Measurements from ENCODE around the gene KRT72.

Gene KRT72

GRCh38 chr12:52600941-52601481, at the start of gene KRT72:
KRT72 (minus strand) TSS chr12:52601463; CDS start chr12:52601452, 11 bp downstream.
- DNase-seq: no peak

GRCh38 chr12:52650520-52651081, 49.3 kb upstream of the KRT72 start:
- DNase-seq: no peak

DNA sequence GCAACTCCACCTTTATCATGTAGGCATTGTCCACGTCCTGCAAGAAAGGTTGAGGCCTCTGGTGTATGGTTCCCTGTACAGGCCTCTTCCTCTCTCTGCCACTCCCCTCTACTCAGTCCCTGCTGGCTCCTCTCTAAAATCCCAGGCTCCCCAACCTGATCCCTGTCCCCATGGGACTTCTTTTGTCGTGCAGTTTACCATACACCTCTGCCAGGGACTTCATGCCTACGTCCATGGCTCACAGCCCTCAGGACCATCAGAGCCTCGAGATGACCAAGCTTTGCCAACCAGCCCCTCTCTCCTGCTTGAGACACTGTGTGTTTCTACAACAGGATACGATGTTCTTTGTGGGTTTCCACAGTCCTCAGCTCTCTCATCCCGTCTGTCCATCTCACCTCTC, 47.8 kb upstream of the KRT72 start:
- no peak for DNase-seq

DNA sequence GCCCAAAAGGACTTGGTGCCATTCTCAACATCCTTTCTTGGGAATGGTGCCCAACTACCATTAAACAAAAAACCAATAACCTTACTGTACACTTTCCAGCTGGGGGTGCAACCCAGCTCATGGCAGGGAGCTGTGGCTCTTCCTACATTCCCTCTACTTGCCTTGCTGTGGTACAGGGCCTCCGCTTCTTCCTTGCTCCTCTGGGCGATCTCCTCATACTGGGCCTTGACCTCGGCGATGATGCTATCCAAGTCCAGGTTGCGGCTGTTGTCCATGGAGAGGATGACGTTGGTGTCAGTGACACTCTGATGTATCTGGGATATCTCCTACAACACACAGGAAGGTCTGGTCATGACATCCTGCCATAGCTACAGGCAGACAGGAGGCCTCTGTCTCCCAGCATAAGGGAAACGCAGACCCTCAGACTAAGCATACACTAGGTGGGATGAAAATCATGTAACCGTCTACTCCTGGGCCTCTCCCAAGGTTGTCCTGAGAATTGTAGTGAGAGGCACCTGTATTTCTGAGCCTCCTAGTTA, 46.8 kb upstream of the KRT72 start:
- no peak for DNase-seq

DNA sequence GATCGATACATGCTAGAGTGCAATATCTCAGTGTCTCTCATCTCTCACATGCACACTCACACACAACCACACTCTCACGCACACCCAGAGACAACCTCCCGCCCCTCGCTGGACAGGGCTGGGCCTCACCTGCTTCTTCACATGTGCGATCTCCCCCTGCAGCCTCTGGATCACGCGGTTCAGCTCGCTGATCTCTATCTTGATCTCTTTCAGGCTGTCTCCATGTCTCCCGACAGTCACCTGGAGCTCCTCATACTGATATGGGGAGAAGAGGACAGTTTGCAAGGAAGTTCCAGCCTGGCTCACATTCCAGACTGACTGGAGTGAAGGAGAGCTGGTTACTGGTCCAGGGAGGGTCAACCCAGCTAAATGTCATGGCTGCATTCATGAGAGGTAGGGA, 46.3 kb upstream of the KRT72 start:
- no peak for DNase-seq

DNA sequence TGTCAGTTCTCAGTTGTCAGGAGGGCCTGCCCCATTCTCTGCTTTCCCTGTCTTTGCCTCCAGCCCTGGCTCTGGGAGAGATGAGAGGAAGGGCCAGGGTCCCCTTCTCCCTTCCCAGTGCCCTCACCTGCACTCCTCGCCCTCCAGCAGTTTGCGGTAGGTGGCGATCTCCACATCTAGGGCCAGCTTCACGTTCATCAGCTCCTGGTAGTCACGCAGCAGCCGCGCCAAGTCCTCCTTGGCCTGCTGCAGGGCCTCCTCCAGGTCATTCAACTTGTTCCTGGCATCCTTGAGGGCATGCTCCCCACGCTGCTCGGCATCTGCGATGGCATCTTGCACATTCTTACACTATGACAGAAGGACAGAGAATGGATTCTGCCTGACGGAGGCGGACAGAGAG, 45.4 kb upstream of the KRT72 start:
- no peak for DNase-seq

DNA sequence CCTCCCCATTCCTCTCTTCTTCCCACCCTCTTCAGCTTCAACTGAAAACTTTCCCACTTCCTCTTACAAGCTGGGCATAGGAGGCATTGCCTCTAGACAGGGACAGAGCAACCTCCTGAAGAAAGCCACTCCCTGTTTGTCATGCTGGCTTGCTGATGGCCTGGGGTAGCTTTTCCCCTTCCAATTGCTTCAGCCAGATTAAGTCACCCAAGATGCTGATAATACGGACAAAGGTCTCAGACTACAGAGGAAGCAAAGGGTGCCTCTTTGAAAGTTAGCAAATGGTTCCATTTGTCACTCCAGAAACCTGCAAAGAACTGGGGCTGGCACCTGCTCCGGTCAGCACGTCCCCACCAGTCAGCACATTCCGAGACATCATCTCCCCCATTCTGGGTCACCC, 44.7 kb upstream of the KRT72 start:
- no peak for DNase-seq

GRCh38 chr12:52645120-52645761, 44.0 kb upstream of the KRT72 start:
- DNase-seq: peak; percentile 23

DNA sequence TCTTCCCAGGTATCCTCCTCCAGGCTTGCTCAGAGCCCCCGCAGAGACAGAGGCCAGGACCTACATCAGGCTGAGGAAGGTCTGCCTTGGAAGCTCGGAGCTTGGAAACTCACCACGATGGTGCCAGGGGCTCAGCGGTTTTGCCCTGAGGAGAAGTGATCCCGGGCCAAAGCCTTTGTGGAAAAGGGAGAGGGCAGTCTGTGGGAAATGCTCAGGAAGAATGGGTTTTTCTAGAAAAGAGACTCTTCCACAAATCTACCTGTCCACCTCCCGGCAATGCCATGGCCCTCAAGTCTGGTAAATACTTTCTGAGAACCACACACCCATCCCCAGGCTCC, 42.8 kb upstream of the KRT72 start:
- no peak for DNase-seq

DNA sequence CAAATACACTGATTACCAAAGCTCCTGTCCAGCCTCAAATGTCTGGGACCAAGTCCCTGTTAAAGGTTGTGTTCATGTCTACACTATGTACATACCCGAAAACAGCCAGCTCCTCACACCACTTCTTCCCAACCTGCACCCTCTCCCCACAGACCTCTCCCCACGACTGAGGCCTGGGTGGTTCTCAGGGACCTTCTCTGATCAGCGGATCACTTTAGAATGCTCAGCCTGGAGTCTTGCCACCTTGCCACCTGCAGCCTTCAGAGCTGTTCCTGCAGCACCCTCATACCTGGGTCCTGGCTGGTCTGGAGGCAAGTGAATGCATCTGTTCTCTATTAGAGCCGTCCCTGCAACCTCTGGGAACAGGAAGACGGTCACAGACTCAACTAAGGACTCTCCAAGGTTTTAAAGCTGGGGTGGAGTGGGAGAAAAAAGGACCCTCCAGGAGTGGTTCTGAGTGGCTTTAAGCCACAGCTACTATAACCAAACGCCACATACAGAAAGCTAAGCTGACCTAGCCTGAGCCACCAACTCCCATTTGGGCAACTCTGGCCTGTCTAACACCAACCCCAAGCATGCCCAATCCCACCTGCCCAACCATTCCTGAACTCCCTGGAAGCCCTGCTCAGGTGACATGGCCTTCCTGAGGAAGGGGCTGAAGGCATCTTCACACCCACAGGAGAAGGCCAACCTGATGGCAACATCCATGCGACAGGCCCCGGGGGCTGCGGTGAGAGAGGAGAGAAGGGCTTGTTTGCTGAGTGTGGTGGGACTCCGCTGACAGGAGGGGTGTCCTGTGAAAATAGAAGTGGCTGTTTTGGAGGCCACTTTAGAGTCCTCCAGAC, 42.2 kb upstream of the KRT72 start:
- DNase-seq: no peak

DNA sequence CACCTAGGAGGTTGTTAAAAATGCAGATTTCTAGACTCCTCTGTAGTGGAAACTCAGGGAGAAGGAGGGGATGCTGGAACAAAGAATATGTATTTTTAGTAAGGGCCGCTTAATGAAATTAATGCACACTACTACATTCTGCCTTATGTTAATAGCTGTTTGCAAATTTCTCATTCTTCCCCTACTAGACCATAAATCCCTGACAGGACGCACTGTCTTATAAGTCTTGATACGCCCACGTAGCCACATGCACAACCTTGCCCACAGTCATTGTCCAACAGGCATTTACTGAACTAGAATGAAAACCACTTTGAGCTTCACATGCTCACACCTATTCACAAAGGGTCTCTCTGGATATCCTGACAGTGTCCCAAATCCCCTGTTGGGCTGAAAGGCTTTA, 40.2 kb upstream of the KRT72 start:
- DNase-seq: no peak

DNA sequence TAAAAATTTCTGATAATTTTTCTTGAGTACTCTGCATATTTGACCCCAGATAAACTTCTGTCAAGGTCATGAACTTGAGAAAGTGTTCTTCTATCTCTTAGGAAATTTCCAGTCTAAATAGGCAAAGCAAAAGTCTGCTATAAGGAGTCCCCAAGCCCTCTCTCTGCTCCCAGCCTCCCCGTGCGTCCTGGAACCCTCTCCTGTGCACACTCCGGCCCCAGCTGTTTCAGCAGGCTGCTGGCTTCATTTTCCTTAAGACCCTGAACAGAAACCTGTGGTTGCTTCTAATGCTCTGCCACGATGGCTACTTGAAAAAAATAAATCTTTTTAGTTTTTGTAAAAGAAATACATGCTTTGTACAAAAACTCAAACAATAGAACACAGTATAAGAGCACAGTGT, 36.0 kb upstream of the KRT72 start:
- DNase-seq: no peak

GRCh38 chr12:52636592-52637258, 35.5 kb upstream of the KRT72 start:
- DNase-seq: no peak

GRCh38 chr12:52636189-52636588, 34.9 kb upstream of the KRT72 start:
- no peak for DNase-seq

- no peak for DNase-seq
Observed at GRCh38 chr12:52634266-52635056, 33.2 kb upstream of the KRT72 start.

DNA sequence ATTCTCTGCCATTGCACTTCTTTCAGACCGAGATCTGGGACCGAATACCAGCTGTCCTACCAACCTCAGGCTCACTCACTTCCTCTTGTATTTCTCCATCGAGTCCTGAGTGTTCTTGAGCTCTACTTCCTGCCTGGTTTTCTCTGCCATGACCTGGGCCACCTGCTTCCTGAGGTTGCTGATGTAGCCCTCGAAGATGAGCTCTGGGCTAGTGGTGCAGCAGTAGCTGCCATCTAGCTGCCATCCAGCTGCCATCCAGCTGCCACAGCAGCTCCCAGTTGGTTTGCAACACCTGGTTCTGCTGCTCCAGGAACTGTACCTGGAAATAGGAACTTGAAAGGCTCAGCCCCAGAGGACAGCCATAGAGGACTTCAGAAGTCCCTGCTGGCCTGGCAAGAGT, 32.1 kb upstream of the KRT72 start:
- no peak for DNase-seq

- DNase-seq: no peak
Observed at GRCh38 chr12:52632656-52633055, 31.4 kb upstream of the KRT72 start.

DNA sequence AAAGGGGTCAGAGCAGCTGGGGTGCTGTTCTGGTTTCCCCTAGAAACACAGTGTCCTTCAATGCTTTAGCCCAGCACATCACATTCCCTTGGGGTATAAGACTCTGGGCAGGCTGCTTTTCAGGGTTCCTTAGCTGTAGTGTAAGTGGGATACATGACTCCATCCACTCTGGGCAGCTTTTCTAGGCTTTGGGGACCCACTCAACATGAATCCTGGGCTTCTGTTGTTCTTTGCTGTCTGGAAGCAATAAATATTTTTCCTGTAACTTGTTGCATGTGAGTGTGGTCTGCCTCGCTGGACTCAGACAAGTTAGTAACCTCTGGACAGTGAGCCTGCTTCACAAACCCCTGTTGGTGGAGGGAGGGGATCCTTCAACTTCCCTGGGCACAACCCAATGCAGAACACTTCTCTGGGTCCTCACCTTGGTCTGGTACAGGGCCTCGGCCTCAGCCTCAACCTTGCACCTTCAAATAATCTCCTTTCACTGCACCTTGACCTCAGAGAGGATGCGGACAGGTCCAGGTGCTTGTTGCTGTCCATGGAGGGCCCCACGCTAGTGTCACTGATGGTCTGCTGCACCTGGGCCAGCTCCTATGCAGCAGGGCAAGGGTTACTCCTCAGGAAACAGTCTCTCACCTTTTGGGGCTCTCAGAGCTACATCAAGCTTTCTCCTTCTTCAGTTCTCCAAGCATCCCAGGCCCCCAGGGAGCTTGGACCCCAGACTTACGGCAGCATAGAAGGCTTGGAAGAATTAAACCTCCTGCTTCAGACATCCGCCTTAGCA, 30.6 kb upstream of the KRT72 start:
- no peak for DNase-seq

GRCh38 chr12:52631264-52631663, 30.0 kb upstream of the KRT72 start:
- DNase-seq: no peak

DNA sequence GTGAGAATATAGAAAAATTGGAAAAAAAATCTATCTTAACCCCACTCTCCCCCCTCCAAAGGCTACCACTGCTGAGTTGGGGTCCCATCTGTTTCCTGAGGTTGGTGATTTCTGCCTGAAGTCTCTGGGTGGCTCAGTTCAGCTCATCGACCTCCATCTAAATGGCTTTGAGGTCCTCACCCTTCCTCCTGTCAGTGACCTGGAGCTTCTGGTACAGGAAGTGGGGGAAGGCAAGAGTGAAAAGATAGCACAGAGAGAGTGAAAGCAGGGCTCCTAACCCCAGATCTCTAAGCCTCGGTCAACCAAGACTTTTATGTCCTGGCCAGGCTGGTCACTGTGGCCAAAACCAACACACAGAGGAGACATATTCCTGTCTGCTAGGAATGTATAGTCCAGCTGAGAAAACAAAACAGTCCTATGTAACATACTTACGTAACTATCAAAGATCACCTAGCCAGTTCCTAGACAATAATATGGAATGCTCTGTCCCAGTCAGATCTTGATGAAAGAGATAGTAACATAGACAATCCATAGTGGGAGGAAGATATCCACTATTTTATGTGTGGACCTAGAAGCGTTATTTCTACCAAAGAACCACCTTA, 29.4 kb upstream of the KRT72 start:
- DNase-seq: no peak

DNA sequence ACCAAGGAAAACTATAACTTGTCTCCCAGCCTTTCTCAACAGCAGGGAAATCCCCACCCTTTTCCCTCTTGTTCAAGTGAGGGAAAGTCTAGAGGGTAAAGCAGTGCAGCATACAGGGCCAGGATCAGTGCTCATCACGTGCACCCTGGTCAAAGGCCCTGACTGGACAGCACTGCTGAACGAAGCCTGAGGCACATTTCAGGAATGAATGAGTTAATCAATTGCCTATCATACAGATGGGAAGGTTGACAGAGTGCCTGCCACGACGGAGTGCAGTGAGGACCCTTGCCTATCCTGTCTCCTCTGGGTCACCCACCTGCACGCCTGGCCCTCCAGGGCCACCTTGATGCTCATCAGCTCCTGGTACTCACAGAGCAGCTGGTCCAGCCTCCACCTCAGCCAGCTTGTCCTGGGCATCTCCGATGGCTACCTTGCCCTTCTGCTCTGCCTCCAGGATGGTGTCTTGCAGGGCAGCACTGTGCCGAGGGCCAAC, 28.8 kb upstream of the KRT72 start:
- no peak for DNase-seq

All from activated CD4-positive, alpha-beta T cell treated with anti-CD3 and anti-CD28 coated beads, Interleukin-2, Interleukin-6, amounts not matched to agents 100 ng/mL and 50 ng/mL, durations not matched to agents 16 hours and 8 hours (primary cell).